GM12872 (cell line): ENCODE data around the gene MCRIP2.

Experiments used
- CTCF ChIP-seq: IDR thresholded peaks from 3 replicates; pipeline ENCODE4 v1.5.1; 2011; ENCODE audit warnings: low read depth, mild to moderate bottlenecking, low read length, moderate library complexity; ENCODE audit not compliant: insufficient read depth

MCRIP2 gene

GRCh38 chr16:671353-672131, 29.9 kb downstream of the MCRIP2 start:
- no peak for TF ChIP-seq CTCF

GRCh38 chr16:672371-672770, 30.7 kb downstream of the MCRIP2 start:
- no peak for TF ChIP-seq CTCF

GRCh38 chr16:672851-673250, 31.2 kb downstream of the MCRIP2 start:
- no peak for TF ChIP-seq CTCF

DNA sequence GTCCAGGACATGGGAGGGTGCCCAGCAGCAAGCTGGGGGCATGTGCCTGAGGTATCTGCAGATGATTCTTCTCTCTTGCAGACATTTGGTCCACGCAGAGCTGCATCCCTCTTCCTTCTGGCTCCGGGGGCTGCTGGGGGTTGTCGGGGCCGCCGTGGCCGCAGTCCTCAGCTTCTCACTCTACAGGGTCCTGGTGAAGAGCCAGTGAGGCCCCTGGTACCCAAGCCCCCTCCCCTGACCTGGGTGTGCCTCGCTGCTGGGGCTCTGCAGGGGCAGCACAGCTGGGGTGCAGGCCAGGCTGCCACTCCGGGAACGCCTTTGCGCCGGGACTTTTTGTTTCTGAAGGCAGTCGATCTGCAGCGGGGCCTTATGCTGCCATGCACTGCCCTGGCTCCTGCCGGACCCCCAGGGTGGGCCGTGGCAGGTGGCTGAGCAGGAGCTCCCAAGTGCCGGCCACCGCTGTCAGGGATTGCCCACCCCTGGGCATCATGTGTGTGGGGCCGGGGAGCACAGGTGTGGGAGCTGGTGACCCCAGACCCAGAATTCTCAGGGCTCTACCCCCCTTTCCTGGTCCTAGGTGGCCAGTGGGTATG, 31.9 kb downstream of the MCRIP2 start:
- no peak for TF ChIP-seq CTCF

- TF ChIP-seq CTCF, result no peak
Observed at GRCh38 chr16:674214-674881, 32.7 kb downstream of the MCRIP2 start.

GRCh38 chr16:674968-675883, 33.6 kb downstream of the MCRIP2 start, which contains the start of gene RHBDL1:
RHBDL1 (plus strand) TSS chr16:675671; CDS start chr16:675791, 120 bp downstream.
- TF ChIP-seq CTCF, result no peak
